A673 (cell line): ENCODE measurements around the gene NBAS.

Experiments used
- EZH2 ChIP-seq: fragments of 200-600 bp; sonication (generic); IDR thresholded peaks from 2 replicates; pipeline ENCODE4 v1.6.1; 2017; ENCODE audit warnings: borderline replicate concordance, low read depth, mild to moderate bottlenecking, mixed read lengths, antibody characterized with exemption, low read length; ENCODE audit not compliant: poor library complexity, severe bottlenecking
- TF ChIP-seq, protein P1 (sequence below): fragments of 300-800, 200-600 bp; sonication (generic); conservative IDR thresholded peaks from 2 replicates; pipeline ENCODE4 v1.5.1; 2017; ENCODE audit warnings: low read depth, mild to moderate bottlenecking, antibody characterized with exemption, low read length, moderate library complexity, mixed read lengths

DNA sequence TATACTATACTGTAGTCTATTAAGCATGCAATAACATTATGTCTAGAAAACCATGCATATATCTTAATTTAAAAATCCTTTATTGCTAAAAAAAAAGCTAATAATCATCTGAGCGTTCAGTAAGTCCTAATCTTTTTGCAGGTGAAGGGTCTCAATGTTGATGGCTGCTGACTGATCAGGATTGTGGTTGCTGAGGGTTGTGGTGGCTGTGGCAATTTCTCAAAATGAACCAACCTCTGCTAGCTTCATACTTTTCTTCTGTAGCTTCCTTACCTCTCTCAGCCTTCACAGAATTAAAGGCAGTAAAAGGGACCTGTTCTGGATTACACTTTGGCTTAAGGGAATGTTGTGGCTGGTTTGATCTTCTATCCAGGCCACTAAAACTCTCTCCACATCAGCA lies 235.8 kb downstream of the NBAS start:
- TF ChIP-seq, protein P1, sequence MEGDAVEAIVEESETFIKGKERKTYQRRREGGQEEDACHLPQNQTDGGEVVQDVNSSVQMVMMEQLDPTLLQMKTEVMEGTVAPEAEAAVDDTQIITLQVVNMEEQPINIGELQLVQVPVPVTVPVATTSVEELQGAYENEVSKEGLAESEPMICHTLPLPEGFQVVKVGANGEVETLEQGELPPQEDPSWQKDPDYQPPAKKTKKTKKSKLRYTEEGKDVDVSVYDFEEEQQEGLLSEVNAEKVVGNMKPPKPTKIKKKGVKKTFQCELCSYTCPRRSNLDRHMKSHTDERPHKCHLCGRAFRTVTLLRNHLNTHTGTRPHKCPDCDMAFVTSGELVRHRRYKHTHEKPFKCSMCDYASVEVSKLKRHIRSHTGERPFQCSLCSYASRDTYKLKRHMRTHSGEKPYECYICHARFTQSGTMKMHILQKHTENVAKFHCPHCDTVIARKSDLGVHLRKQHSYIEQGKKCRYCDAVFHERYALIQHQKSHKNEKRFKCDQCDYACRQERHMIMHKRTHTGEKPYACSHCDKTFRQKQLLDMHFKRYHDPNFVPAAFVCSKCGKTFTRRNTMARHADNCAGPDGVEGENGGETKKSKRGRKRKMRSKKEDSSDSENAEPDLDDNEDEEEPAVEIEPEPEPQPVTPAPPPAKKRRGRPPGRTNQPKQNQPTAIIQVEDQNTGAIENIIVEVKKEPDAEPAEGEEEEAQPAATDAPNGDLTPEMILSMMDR, result no peak
- TF ChIP-seq EZH2, result no peak
